Ovary (tissue), 3 donors: ENCODE data around the gene PTPRK.

Experiments used
- EP300 ChIP-seq: sonication (generic); formaldehyde crosslinking; IDR thresholded peaks from one replicate; pipeline ENCODE4 v1.6.1; 2017; ENCODE audit warnings: antibody characterized with exemption
- POLR2A ChIP-seq: fragments of 450-650 bp; IDR thresholded peaks from one replicate; pipeline ENCODE4 v1.6.1; 2017; ENCODE audit warnings: antibody characterized with exemption, mild to moderate bottlenecking, moderate library complexity
- TF ChIP-seq, protein P1 (sequence below), 3 donors: fragments of 450-650 bp in 2 of 3; fragments of 200-600 bp in 1 of 3; IDR thresholded peaks; one replicate each; pipeline versions ENCODE4 v1.5.1 to v1.8.0; 2016 to 2022; ENCODE audit warnings: antibody characterized with exemption in 3 of 3, mild to moderate bottlenecking in 1 of 3
- donor health status: DM: no; HTN: no; CAD: no.

DNA sequence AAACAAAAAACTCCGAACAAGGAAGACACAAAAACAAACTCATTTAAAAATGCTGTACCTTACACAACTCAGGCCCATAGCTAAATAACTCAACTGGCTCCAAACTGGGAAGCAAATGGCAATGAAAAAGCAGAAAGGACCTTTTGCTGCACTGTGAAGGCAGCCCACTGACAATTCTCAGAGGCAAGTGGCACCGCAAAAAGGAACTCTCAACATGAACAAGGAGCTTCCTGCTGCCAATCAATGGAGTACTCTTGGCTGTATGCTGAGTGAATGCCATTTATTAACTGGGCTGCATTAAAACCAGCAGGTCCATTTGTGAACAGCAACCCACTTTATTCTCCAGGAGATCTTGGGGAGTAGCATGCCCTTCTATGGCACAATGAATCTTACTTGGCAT is 209.9 kb downstream of the PTPRK start:
- TF ChIP-seq, protein P1, sequence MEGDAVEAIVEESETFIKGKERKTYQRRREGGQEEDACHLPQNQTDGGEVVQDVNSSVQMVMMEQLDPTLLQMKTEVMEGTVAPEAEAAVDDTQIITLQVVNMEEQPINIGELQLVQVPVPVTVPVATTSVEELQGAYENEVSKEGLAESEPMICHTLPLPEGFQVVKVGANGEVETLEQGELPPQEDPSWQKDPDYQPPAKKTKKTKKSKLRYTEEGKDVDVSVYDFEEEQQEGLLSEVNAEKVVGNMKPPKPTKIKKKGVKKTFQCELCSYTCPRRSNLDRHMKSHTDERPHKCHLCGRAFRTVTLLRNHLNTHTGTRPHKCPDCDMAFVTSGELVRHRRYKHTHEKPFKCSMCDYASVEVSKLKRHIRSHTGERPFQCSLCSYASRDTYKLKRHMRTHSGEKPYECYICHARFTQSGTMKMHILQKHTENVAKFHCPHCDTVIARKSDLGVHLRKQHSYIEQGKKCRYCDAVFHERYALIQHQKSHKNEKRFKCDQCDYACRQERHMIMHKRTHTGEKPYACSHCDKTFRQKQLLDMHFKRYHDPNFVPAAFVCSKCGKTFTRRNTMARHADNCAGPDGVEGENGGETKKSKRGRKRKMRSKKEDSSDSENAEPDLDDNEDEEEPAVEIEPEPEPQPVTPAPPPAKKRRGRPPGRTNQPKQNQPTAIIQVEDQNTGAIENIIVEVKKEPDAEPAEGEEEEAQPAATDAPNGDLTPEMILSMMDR (IDR thresholded peaks at IDR 0.05): no peak
- no peak for TF ChIP-seq POLR2A
- TF ChIP-seq EP300: no peak
